ENCODE data around the gene CNTN5.

The CNTN5 gene

GRCh38 chr11:100177651-100178050 is 1156.9 kb downstream of the CNTN5 start:
- no peak for TF ChIP-seq CTCF (IDR thresholded peaks at IDR 0.05)

- TF ChIP-seq CTCF (IDR thresholded peaks at IDR 0.05) = no peak
These were observed 1161.6 kb downstream of the CNTN5 start for GRCh38 chr11:100182350-100182749.

- TF ChIP-seq CTCF (IDR thresholded peaks at IDR 0.05) = no peak
These were observed 1162.2 kb downstream of the CNTN5 start for GRCh38 chr11:100182927-100183326.

GRCh38 chr11:100185588-100185987 is 1164.8 kb downstream of the CNTN5 start:
- no peak for TF ChIP-seq CTCF (IDR thresholded peaks at IDR 0.05)

GRCh38 chr11:100188137-100188783 is 1167.5 kb downstream of the CNTN5 start:
- no peak for TF ChIP-seq CTCF (IDR thresholded peaks at IDR 0.05)

GRCh38 chr11:100190395-100190794 is 1169.6 kb downstream of the CNTN5 start:
- TF ChIP-seq CTCF (IDR thresholded peaks at IDR 0.05) = no peak

GRCh38 chr11:100192181-100192580 is 1171.4 kb downstream of the CNTN5 start:
- no peak for TF ChIP-seq CTCF (IDR thresholded peaks at IDR 0.05)

- no peak for TF ChIP-seq CTCF (IDR thresholded peaks at IDR 0.05)
These were observed 1183.0 kb downstream of the CNTN5 start for GRCh38 chr11:100203789-100204188.
